Limb (tissue), 2 donors: ENCODE data around the gene ZC3H7A.
"Not testable (repeated sequence)": the region's sequence is repeated elsewhere in the genome, so short reads cannot be mapped to it uniquely, and the experiment has no call there.

Experiments used
- DNase-seq, 2 donors: peaks; one replicate each; pipeline ENCODE4 v3.0.0-alpha.2; 2016; ENCODE audit errors: extremely low spot score in 2 of 2

Gene ZC3H7A, protein sequence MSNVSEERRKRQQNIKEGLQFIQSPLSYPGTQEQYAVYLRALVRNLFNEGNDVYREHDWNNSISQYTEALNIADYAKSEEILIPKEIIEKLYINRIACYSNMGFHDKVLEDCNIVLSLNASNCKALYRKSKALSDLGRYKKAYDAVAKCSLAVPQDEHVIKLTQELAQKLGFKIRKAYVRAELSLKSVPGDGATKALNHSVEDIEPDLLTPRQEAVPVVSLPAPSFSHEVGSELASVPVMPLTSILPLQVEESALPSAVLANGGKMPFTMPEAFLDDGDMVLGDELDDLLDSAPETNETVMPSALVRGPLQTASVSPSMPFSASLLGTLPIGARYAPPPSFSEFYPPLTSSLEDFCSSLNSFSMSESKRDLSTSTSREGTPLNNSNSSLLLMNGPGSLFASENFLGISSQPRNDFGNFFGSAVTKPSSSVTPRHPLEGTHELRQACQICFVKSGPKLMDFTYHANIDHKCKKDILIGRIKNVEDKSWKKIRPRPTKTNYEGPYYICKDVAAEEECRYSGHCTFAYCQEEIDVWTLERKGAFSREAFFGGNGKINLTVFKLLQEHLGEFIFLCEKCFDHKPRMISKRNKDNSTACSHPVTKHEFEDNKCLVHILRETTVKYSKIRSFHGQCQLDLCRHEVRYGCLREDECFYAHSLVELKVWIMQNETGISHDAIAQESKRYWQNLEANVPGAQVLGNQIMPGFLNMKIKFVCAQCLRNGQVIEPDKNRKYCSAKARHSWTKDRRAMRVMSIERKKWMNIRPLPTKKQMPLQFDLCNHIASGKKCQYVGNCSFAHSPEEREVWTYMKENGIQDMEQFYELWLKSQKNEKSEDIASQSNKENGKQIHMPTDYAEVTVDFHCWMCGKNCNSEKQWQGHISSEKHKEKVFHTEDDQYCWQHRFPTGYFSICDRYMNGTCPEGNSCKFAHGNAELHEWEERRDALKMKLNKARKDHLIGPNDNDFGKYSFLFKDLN

DNA sequence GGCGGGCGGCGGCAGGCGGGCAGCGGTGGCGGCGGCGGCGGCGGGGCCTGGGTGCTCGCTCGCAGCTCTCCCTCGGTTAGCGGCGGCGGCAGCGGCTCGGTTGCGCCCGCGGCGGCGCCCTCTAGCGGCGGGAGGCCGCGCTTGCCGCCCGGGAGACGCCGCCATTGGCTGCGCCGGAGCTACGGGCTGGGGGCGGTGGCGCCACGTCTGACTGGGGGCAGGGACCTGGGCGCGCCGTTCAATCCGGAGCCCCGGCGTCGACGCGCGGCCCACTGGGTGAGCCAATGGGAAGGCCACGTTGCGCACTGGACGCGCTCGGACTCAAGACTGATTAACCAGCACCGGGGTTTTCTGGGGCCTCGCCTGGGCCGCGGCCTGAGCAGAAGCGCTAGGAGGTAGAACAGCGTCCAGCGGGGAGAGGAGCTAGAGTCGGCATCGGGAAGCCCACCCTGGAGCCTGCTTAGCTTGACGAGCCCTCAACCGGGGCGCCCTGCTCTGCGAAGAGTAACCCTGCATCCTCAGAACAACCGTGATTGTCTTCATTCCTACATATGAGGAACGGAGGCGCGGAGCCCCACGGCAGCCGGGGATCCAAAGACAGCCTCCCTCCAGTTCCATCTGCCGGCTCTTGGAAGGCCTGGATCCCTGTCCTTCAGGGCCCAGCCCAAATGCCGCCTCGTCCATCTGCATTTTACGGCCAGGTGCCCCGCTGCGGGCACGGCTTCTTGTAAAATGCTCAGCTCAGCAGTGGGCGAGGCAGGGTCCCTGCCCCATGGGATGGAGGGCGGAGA lies at the start of gene ZC3H7A:
Gene ZC3H7A (minus strand): TSS at position 93 of the 791 bp plus-strand sequence. CDS start 14,904 bp downstream, outside the sequence.
- DNase-seq, result peak; percentile 97 to 98

- no peak for DNase-seq
Measured at GRCh38 chr16:11844499-11844898, 47.4 kb upstream of the ZC3H7A start.

- DNase-seq, result no peak
Measured at GRCh38 chr16:11843861-11844260, 46.8 kb upstream of the ZC3H7A start.

DNA sequence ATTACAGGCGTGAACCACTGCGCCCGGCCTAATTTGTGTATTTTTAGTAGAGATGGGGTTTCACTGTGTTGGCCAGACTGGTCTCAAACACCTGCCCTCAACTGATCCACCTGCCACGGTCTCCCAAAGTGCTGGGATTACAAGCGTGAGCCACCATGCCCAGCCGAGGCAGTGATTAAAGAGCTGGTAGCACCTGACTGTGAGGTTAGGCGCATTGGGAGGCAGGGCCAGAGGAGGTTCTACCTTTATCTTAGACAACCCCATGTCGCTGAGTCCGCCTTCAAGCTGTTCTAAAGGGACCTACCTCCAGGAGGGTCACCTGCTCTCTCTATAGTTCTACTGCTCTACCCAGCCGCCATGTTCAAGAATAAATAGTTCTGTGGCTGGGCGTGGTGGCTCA lies 46.1 kb upstream of the ZC3H7A start:
- DNase-seq, result no peak

GRCh38 chr16:11841026-11841425 lies 44.0 kb upstream of the ZC3H7A start:
- no peak for DNase-seq

- DNase-seq, result no peak
Measured at GRCh38 chr16:11836650-11837244, 39.7 kb upstream of the ZC3H7A start.

DNA sequence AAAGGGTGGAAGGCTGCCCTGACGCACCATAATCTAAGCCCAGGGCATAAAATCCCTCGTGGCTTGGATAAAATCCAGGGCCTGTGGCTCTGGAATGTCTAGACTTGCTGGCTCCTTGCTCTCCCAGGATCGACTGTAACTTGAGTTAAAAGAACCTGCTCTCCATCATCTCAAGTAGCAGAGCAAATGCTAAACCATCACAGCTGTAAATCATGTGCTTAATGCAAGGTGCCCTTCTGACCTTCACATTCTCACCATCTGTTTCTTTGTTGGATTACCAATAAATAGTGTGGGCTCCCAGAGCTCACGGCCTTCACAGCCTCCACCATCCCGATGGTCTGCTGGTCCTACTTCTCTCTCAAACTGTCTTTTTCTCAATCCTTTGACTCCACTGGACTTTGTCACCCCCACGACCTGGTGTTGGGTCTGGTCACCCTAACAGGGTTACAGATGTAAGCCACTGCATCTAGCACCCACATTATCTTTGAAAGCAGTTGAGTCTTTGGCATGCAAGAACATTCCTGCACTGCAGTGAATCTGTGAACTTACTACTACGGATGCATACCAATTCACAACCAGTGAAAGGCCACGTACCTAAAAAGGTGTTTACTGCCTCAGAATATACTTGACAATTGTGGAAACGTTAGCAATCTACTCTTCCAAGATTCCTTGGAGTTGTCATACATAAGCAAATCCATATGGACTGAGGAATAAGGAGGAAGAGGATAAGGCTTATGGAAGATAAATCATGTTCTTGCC lies 39.0 kb upstream of the ZC3H7A start:
- no peak for DNase-seq

DNA sequence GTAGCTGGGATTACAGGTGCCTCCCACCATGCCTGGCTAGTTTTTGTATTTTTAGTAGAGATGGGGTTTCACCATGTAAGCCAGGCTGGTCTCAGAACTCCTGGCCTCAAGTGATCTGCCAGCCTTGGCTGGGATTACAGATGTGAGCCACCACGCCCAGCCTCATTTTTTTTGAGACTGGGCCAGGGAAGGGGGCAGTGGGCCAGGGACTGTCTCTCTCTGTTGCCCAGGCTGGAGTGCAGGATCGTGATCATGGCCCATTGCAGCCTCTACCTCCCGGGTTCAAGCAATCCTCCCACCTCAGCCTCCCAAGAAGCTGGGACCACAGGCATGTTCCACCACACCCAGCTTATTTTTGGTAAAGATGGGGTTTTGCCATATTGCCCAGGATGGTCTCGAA lies 38.3 kb upstream of the ZC3H7A start:
- DNase-seq, result no peak

- DNase-seq, result peak in 1 of 2 donors; percentile 3
Measured at GRCh38 chr16:11833951-11834695, 37.1 kb upstream of the ZC3H7A start.

DNA sequence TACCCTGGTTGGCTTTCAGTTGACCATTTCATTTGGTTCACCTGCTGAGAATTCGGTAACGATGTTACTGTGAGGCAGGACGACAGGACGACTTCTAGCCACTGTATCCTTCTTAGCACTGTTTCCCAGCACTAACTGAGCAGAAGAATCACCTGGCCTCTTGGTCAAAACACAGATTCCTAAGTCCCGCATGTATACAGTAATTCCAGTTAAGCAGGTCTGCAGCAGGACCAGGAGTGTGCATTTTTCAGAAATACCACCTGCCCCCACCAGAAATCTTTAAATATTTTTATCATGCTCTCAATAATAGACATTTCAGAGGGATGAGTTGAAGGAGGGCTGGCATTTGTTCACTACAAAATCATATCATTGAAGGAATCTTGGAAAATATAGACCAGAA lies 31.6 kb upstream of the ZC3H7A start:
- DNase-seq, result no peak

DNA sequence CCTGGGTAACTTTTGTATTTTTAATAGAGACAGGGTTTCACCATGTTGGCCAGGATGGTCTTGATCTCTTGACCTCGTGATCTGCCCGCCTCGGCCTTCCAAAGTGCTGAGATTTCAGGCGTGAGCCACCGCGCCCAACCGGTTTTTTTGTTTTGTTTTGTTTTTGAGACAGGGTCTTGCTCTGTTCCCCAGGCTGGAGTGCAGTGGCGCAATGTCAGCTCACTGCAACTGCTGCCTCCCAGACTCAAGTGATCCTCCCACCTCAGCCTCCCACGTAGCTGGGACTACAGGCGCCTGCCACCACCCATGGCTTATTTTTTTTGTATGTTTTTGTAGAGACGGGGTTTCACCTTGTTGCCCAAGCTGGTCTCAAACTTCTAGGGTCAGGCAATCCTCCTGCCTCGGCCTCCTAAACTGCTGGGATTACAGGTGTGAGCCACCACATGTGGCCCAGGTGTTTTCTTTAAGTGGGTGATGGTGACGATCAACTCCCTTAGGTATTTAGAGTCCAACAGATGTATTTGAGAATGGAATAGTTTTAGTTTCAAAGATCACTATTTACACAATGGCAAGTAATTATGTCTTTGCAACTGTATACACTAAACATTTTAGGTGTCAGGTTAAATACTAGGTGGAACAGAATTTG lies 28.6 kb upstream of the ZC3H7A start:
- not testable (repeated sequence) for DNase-seq

GRCh38 chr16:11824362-11824761 lies 27.3 kb upstream of the ZC3H7A start:
- DNase-seq, result no peak

- not testable (repeated sequence) for DNase-seq
Measured at GRCh38 chr16:11823645-11824044, 26.6 kb upstream of the ZC3H7A start.

DNA sequence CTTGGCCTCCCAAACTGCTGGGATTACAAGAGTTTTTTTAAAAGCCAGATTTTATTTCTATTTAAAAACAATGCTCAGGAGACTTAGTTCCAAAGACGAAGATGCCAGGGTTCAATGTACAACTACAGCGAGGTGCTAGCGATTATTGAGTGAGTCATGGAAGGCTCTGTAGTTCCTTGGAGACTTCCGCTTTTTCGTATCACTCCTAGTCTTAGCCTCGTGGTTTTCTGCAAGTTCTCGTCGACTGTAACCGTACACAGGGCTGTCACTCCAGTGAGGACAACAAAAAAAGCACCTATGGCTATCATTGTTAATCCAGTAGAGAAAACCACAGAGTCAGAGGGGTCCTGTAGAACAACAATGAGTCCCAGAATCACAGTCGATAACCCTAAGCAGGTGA lies 22.7 kb upstream of the ZC3H7A start:
- no peak for DNase-seq

DNA sequence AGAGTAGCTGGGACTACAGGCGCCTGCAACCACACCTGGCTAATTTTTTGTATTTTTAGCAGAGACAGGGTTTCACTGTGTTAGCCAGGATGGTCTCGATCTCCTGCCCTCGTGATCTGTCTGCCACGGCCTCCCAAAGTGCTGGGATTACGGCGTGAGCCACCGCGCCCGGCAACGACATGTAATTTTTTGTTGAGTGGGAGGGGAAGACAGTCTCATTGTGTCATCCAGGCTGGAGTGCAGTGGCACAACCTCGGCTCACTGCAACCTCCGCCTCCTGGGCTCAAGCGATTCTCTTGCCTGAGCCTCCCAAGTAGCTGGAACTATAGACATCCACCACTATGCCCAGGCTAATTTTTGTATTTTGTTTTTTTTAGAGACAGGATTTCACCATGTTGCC lies 21.9 kb upstream of the ZC3H7A start:
- not testable (repeated sequence) for DNase-seq

GRCh38 chr16:11816123-11816522 lies 19.1 kb upstream of the ZC3H7A start:
- DNase-seq, result no peak

- not testable (repeated sequence) for DNase-seq
Measured at GRCh38 chr16:11814800-11815199, 17.7 kb upstream of the ZC3H7A start.

GRCh38 chr16:11806721-11807120 lies 9.7 kb upstream of the ZC3H7A start:
- DNase-seq, result no peak

DNA sequence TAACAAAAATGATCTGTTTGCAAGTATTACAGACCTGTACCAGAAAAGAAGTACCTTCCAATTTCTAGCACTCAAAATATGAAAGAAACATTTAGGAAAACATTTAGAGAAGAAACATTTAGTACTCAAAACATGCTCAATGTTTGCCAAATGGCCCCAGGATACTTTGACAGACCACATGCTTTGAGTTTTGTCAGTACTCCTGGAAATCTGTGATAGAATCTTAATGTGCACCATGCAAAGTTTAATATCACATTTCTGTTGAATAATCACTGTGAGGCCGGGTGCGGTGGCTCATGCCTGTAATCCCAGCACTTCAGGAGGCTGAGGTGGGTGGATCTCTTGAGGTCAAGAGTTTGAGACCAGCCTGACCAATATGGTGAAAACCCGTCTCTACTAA lies 8.5 kb upstream of the ZC3H7A start:
- no peak for DNase-seq
